Stimulated activated CD8-positive, alpha-beta memory T cell treated with anti-CD3 and anti-CD28 coated beads, Interleukin-7, amount 100 ng/mL, for 4 hours (primary cell): ENCODE measurements around the gene DDX3X.
A peak's percentile ranks its signal among the peaks of the same experiment; 100 is the strongest.

Experiments used
- DNase-seq, 2 donors: peaks; one replicate each; pipeline ENCODE4 v3.0.0-alpha.2; 2020; ENCODE audit warnings: low read depth in 2 of 2

Gene DDX3X

GRCh38 chrX:41327341-41327740 is 6.6 kb upstream of the DDX3X start:
- DNase-seq: no peak

- DNase-seq: no peak
Observed at GRCh38 chrX:41329101-41329500, 4.9 kb upstream of the DDX3X start.

- no peak for DNase-seq
Observed at GRCh38 chrX:41332005-41332404, 2.0 kb upstream of the DDX3X start.

- peak in 1 of 2 donors; percentile 4 for DNase-seq
Observed at GRCh38 chrX:41332408-41333002, 1.5 kb upstream of the DDX3X start.

- DNase-seq: peak; percentile 74 to 94
Observed at GRCh38 chrX:41333003-41333743, 789 bp upstream of the DDX3X start.

- peak; percentile 51 to 81 for DNase-seq
Observed at GRCh38 chrX:41334363-41335197, 618 bp downstream of the DDX3X start.

- no peak for DNase-seq
Observed at GRCh38 chrX:41335198-41335957, 1.4 kb downstream of the DDX3X start.

- no peak for DNase-seq
Observed at GRCh38 chrX:41335958-41336331, 2.0 kb downstream of the DDX3X start.

GRCh38 chrX:41336447-41336846 is 2.5 kb downstream of the DDX3X start:
- DNase-seq: no peak

- no peak for DNase-seq
Observed at GRCh38 chrX:41337140-41337539, 3.2 kb downstream of the DDX3X start.

GRCh38 chrX:41338436-41338835 is 4.5 kb downstream of the DDX3X start:
- no peak for DNase-seq

- DNase-seq: no peak
Observed at GRCh38 chrX:41339148-41339547, 5.2 kb downstream of the DDX3X start.

- no peak for DNase-seq
Observed at GRCh38 chrX:41344053-41344452, 10.1 kb downstream of the DDX3X start.

GRCh38 chrX:41347186-41347585 is 13.2 kb downstream of the DDX3X start:
- DNase-seq: no peak

- DNase-seq: no peak
Observed at GRCh38 chrX:41348551-41348950, 14.6 kb downstream of the DDX3X start.

- DNase-seq: no peak
Observed at GRCh38 chrX:41350150-41350975, 16.4 kb downstream of the DDX3X start.

- no peak for DNase-seq
Observed at GRCh38 chrX:41350976-41351569, 17.1 kb downstream of the DDX3X start.

GRCh38 chrX:41351923-41352322 is 18.0 kb downstream of the DDX3X start:
- DNase-seq: no peak

GRCh38 chrX:41352329-41352838 is 18.4 kb downstream of the DDX3X start:
- no peak for DNase-seq

- DNase-seq: no peak
Observed at GRCh38 chrX:41353985-41354384, 20.0 kb downstream of the DDX3X start.
